Fibroblast of lung (primary cell): ENCODE measurements around the gene POU2F1. TPM values are rescaled to one million over a fixed set of nuclear protein-coding genes. Genes with fewer than 3 reads are reported as not detected.

Experiments used
- DNase-seq, 2 donors: peaks; one replicate each; pipeline versions ENCODE4 v3.0.0 to v3.0.0-alpha.2; 2010; ENCODE audit warnings: low read depth in 2 of 2
- H2AFZ ChIP-seq: 2 replicates; pipeline ENCODE4 v1.5.1; 2012; ENCODE audit warnings: low read length, control low read depth, inconsistent platforms
- H3K27ac ChIP-seq: 2 replicates; pipeline ENCODE4 v1.5.1; 2011; ENCODE audit warnings: low read length, control low read depth; ENCODE audit not compliant: insufficient read depth
- H3K27me3 ChIP-seq: 2 replicates; pipeline ENCODE4 v1.5.1; 2011; ENCODE audit warnings: mild to moderate bottlenecking, low read length; ENCODE audit not compliant: control insufficient read depth, insufficient read depth
- H3K36me3 ChIP-seq: 2 replicates; pipeline ENCODE4 v1.5.1; 2011; ENCODE audit warnings: low read length; ENCODE audit not compliant: control insufficient read depth, insufficient read depth
- H3K4me1 ChIP-seq: 2 replicates; pipeline ENCODE4 v1.5.1; 2011; ENCODE audit warnings: low read length; ENCODE audit not compliant: control insufficient read depth, insufficient read depth; ENCODE audit errors: extremely low read depth
- H3K4me2 ChIP-seq: 2 replicates; pipeline ENCODE4 v1.5.1; 2011; ENCODE audit warnings: low read length, control low read depth; ENCODE audit not compliant: insufficient read depth; ENCODE audit errors: extremely low read depth
- H3K4me3 ChIP-seq, 4 experiments: fragments of 200-600 bp in 1 of 4; sonication (generic) in 1 of 4; replicated peaks in 1 of 4; 2 replicates each; pipeline ENCODE4 v1.5.1; 2011 to 2016; ENCODE audit warnings: low read length in 4 of 4, low read depth in 3 of 4, mild to moderate bottlenecking in 3 of 4, control low read depth in 2 of 4, inconsistent platforms in 1 of 4, mixed read lengths in 1 of 4; ENCODE audit not compliant: insufficient read depth in 1 of 4; ENCODE audit errors: control extremely low read depth in 1 of 4
- H3K79me2 ChIP-seq: 2 replicates; pipeline ENCODE4 v1.5.1; 2012; ENCODE audit warnings: mild to moderate bottlenecking, low read length, inconsistent platforms; ENCODE audit not compliant: control insufficient read depth, insufficient read depth
- H3K9ac ChIP-seq: 2 replicates; pipeline ENCODE4 v1.5.1; 2011; ENCODE audit warnings: mild to moderate bottlenecking, low read length, control low read depth; ENCODE audit not compliant: insufficient read depth
- H3K9me3 ChIP-seq: 2 replicates; pipeline ENCODE4 v1.5.1; 2012; ENCODE audit warnings: low read depth, low read length; ENCODE audit not compliant: control insufficient read depth, insufficient read depth
- H4K20me1 ChIP-seq: 2 replicates; pipeline ENCODE4 v1.5.1; 2011; ENCODE audit warnings: low read length; ENCODE audit not compliant: control insufficient read depth, insufficient read depth; ENCODE audit errors: extremely low read depth
- CTCF ChIP-seq, 2 donors: IDR thresholded peaks in 1 of 2; conservative IDR thresholded peaks in 1 of 2; 1 replicate in 1 of 2; 2 replicates in 1 of 2; pipeline ENCODE4 v1.5.1; 2011 to 2012; ENCODE audit warnings: low read length in 2 of 2, control low read depth in 1 of 2, inconsistent platforms in 1 of 2, low read depth in 1 of 2, mild to moderate bottlenecking in 1 of 2
- EZH2 ChIP-seq: IDR thresholded peaks from 2 replicates; pipeline ENCODE4 v1.5.1; 2012; ENCODE audit warnings: low read length, control low read depth, mild to moderate bottlenecking; ENCODE audit errors: missing control alignments
- polyA plus RNA-seq, 2 donors: library from polyadenylated mRNA; depleted of rRNA in 1 of 2; stranded (reverse) in 1 of 2; unstranded in 1 of 2; fragments of >200 nt; gene quantifications; 2 replicates each; pipeline ENCODE4 v1.2.1, GENCODE V29; 2011 to 2012; ENCODE audit warnings: missing spikeins in 1 of 2
- total RNA-seq: library from RNA; depleted of rRNA; stranded (reverse); fragments of >200 nt; gene quantifications from 2 replicates; pipeline ENCODE4 v1.2.1, GENCODE V29; 2014

POU2F1 gene
- total and polyA plus RNA-seq, 2 donors (not counting 1 experiment from before 2014, with no cell fraction given): 3.5 to 4.3 TPM

GRCh38 chr1:167322483-167322882 lies 101.8 kb downstream of the POU2F1 start:
- no peak overlapping the region for H2AFZ ChIP-seq
- no peaks in the 10 kb centered on the region for H3K9me3 ChIP-seq
- no peak overlapping the region for H3K4me2 ChIP-seq
- no peaks in the 10 kb centered on the region for H3K27me3 ChIP-seq
- H4K20me1 ChIP-seq: no peaks in the 10 kb centered on the region
- TF ChIP-seq CTCF (conservative IDR thresholded peaks at IDR 0.05 in 1 of 2, IDR thresholded peaks at IDR 0.05 in 1 of 2; ENCODE audit: low read depth in 1 of 2, low read length in 2 of 2): no peak
- no peak for TF ChIP-seq EZH2
- H3K4me1 ChIP-seq: no peaks in the 10 kb centered on the region
- no peak overlapping the region for H3K27ac ChIP-seq
- H3K4me3 ChIP-seq: no peak overlapping the region
- no peaks in the 10 kb centered on the region for H3K79me2 ChIP-seq
- H3K36me3 ChIP-seq: no peaks in the 10 kb centered on the region
- no peak for DNase-seq
- H3K9ac ChIP-seq: no peak overlapping the region

DNA sequence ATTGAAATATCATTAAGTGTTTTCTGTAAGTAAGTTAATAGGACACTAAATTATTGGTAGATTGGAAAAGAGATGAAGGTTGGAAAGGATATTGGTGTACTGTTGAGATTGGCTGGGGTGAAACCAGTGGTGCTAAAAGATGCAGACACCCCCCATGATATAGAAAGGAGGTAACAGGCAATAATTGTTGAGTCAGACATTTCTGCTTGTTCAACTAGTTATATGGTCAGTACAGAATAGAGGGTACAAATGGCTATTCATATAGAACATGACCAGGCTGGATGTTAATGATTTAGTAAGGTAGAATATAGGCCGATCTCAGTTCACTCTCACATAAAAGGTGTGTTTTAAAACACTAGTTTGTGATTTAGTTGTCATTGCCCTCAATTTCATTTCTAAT lies 104.5 kb downstream of the POU2F1 start:
- H3K36me3 ChIP-seq: no peaks in the 10 kb centered on the region
- H3K4me1 ChIP-seq: no peaks in the 10 kb centered on the region
- no peak for DNase-seq
- H4K20me1 ChIP-seq: no peaks in the 10 kb centered on the region
- H3K27ac ChIP-seq: no peak overlapping the region
- H3K9ac ChIP-seq: no peak overlapping the region
- no peaks in the 10 kb centered on the region for H3K27me3 ChIP-seq
- no peak overlapping the region for H3K4me2 ChIP-seq
- H3K4me3 ChIP-seq: no peak overlapping the region
- TF ChIP-seq CTCF (conservative IDR thresholded peaks at IDR 0.05 in 1 of 2, IDR thresholded peaks at IDR 0.05 in 1 of 2; ENCODE audit: low read depth in 1 of 2, low read length in 2 of 2) (no peak), EZH2 (no peak)
- no peaks in the 10 kb centered on the region for H3K79me2 ChIP-seq
- no peak overlapping the region for H2AFZ ChIP-seq
- H3K9me3 ChIP-seq: no peaks in the 10 kb centered on the region

- Histone ChIP-seq H3K27me3 (no peaks in the 10 kb centered on the region), H3K9me3 (no peaks in the 10 kb centered on the region)
Measured at GRCh38 chr1:167328306-167328815, 107.7 kb downstream of the POU2F1 start.

More at GRCh38 chr1:167328306-167328815, 107.7 kb downstream of the POU2F1 start:
- DNase-seq: no peak
- H4K20me1 ChIP-seq: no peaks in the 10 kb centered on the region
- H3K9ac ChIP-seq: no peak overlapping the region
- no peaks in the 10 kb centered on the region for H3K36me3 ChIP-seq
- no peak overlapping the region for H3K4me2 ChIP-seq
- no peaks in the 10 kb centered on the region for H3K4me1 ChIP-seq
- no peak overlapping the region for H3K4me3 ChIP-seq
- no peak overlapping the region for H2AFZ ChIP-seq
- TF ChIP-seq EZH2 (no peak), CTCF (conservative IDR thresholded peaks at IDR 0.05 in 1 of 2, IDR thresholded peaks at IDR 0.05 in 1 of 2; ENCODE audit: low read depth in 1 of 2, low read length in 2 of 2) (no peak)
- no peak overlapping the region for H3K27ac ChIP-seq
- no peaks in the 10 kb centered on the region for H3K79me2 ChIP-seq
